NCI-H526 (cell line): ENCODE data around the gene RAB44.
"Not testable (repeated sequence)": the region's sequence is repeated elsewhere in the genome, so short reads cannot be mapped to it uniquely, and the experiment has no call there.

Source experiments
- DNase-seq, 2 experiments: peaks; one replicate each; lab custom pipeline; 2025; lab: John Stamatoyannopoulos, UW

Gene RAB44, protein sequence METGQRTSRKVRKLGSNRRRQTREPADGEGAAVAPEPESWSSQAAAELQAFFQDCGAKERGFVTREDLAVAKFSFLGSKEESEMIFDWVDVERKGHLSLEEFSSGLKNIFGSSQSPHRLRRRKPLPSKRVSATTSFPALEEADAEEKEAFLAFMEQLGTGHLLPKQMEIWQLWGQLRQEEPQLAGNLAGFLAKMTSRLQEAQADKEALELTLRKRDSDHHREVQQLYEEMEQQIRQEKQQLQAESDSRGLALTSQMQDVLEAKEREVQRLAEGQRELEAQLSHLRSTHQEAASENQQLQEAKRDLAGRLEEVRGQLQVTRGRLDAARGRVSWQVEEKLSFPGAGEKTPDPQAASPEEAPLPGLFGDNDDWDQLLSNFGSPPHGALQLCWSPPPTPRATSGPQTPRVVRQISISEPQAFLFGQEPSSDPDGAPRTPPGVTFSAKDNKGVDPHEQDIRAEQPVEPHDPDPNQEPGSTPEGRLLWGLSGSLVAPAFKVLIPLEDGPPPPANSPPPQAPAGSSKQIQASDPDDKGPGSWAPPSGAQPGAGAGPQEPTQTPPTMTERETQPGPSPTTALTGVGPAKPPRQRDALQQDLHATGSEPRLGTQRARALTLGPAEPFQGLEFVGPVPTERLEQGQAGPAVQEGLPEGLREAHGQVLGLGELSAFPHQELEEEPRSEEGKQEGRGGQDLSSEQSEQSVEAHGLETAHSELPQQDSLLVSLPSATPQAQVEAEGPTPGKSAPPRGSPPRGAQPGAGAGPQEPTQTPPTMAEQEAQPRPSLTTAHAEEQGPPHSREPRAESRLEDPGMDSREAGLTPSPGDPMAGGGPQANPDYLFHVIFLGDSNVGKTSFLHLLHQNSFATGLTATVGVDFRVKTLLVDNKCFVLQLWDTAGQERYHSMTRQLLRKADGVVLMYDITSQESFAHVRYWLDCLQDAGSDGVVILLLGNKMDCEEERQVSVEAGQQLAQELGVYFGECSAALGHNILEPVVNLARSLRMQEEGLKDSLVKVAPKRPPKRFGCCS

DNA sequence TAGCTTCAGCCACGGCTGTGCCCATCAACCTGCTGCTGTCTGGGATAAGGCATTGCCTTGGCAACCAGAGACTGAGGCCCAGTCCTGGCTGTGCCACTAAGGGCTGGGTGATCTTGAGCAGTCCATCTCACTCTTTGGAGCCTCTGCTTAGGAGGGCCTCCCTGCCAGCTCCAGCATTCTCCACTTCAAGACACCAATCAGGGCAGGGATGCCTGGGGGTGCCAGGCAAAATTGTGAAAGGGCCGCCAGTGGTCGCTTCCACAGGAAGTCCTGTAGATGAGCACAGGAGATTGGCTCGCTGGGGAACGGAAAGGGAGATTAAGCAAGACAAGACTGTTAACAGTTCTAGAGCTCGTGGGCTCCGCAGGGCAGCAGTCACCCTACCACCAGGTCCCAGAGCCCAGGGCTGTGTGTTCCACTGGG lies at the start of gene RAB44:
RAB44 (plus strand) TSS at position 346 of the 423 bp plus-strand sequence. CDS start 6,410 bp downstream, outside the sequence.
- DNase-seq, result no peak

DNA sequence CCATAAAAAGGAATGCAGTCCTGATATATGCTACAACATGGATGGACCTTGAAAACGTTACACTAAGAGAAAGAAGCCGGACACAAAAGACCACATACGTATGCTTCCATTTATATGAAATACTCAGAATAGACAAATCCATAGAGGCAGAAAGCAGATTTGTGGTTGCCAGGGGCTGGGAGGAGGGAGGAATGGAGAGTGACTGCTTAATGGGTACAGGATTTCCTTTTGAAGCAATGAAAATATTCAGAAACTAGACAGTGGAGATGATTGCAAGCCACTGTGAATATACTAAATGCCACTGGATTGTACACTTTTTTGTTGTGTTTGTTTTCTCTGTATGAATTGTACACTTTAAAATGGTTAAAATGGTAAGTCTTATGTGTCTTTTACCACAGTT lies 48.5 kb upstream of the RAB44 start:
- no peak for DNase-seq

DNA sequence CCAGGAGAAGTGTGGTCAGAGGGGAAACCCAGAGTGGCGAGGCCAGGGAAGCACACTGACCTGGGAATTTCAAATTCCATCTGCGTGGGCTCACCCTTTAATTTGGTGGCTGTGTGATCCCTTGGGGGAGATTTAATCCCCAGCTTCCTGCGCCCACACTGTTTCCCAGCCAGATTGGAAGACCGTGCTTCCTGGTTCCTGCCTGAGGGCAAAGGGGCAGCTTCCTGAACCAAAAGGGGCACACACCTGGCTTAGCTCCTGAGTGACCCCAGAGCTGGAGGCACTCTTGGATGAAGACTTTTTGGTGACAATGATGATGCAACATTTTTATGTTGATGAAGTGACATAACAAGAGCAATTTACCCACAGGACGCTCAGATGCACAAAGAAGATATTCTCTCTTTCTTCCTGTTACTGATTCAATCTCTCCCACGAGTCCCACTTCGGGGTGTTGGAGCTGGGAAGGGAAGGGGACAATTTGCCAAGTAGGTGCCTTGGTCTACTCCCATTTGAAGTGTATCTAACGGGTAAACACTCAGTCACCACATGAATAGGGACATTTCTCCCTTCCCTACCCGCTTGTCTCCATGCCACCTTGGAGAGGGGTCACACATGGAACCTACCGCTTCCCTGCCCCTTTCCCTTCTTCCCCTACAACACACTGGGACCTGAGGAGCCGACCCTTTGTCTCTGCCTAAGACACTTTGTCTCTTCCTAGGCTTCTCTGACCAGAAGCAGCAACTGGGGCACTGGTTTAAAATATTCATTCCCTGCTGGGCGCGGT lies 47.7 kb upstream of the RAB44 start:
- no peak for DNase-seq

DNA sequence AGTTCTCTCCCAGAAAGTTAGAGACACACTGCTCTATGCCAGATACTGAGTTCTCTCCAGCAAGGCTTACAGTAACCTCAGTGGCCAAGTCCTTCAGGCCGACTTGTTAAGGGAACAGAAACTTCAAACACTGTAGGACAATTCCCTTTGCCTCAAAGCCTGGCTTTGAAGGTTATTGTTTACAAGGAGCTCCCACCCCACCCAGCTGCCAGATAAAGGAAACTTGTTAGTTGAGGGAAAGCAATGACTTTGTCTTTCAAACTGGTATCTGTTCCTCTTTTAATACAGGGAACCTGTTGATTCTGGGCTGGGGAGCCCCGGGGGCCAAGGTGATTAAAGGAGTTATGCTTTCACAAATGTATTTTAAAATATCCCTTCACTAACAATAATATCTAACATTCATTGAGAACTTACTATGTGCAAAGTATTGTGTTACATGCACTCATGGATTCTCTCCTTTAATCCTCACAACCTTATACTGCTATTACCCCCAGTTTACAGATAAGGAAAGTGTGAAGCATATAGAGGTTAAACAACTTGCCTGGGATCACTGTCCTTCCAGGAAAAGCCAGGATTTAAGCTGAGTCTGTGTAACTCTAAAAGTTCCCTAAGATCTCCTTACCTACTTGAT lies 46.7 kb upstream of the RAB44 start:
- DNase-seq, result no peak

DNA sequence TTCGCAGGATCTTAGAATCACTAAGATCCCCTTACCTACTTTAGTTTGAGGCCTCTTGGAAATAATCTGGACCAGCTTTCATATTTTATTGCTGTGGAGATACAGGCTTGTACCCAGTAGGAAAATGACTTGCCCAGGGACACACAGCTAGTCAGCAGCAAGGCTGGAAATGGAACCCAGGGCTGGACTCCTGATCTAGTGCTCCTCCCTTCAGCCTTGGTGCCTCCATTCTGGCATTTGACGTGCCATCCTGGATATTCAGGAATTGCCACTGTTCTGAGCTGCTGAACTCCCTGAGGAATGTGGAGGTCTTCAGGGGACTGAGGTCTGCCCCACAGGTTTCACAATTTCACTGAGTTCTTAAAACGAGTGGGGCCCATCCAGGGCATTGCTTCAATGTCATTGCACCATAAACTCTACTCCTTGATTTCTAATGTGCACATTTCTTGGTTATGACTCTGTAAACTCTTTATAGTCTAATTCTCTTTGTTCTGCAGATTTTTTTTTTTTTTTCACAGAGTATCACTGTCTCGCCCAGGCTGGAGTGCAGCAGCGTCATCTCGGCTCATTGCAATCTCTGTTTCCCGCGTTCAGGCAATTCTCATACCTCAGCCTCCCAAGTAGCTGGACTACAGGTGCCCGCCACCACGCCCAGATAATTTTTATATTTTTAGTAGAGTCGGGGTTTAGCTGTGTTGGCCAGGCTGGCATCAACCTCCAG lies 45.8 kb upstream of the RAB44 start:
- DNase-seq, result no peak

DNA sequence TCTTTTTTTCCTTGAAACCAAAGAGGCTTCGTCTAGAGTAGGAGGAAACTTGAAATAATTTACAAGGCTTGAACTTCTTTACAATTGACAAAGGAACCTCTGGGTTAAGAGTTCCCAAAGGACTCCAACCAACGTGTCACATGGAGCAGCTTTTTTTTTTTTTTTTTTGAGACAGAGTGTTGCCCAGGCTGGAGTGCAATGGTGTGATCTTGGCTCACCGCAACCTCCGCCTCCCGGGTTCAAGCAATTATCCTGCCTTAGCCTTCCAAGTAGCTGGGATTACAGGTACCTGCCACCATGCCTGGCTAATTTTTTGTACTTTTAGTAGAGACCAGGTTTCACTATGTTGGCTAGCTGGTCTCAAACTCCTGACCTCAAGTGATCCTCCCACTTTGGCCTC lies 43.2 kb upstream of the RAB44 start:
- not testable (repeated sequence) for DNase-seq

DNA sequence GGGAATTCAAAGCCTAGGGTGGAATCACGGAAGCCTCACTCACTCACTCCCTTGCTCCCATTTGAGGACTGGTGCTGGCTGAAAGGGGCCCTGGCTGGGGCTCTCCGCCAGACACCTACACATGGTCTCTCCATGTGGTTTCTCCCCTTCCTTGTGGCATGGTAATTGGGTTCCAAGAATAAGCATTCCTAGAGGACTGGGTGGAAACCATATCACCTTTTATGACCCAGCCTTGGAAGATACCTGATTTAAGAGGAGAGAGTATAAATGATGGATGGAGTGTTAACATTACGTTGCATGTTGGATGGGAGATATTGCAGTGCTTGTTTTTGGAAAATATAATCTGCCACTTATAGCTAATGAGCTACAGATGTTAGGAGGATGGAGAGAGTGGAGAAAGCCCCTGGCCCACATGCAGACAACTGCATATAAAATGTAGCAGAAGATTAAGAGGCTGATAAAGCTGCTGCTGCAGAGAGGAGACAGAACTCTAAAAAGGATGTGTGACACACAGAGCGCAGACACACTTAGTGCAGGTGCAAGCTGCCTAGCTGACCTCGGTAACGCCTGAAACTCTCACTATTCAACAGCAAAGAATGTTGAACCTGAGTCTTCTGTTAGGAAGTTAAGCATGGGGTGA lies 42.4 kb upstream of the RAB44 start:
- no peak for DNase-seq

DNA sequence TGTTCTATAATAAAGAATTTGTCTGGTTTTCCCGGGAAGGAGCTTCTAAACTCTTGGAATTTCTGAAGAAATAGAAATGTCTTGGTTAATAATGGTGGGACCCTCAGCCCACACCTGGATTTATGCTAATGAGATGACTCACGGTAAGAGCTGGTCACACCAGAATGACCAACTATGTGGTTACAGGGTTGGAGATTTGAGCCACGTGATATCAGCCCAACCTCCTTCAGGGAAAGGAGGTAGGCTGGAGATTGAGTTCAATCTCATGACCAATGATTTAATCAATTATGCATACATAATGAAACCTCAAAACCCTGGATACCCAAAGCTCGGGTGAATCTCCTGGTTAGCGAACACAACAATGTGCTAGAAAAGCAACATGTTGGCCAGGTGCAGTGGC lies 41.2 kb upstream of the RAB44 start:
- no peak for DNase-seq

DNA sequence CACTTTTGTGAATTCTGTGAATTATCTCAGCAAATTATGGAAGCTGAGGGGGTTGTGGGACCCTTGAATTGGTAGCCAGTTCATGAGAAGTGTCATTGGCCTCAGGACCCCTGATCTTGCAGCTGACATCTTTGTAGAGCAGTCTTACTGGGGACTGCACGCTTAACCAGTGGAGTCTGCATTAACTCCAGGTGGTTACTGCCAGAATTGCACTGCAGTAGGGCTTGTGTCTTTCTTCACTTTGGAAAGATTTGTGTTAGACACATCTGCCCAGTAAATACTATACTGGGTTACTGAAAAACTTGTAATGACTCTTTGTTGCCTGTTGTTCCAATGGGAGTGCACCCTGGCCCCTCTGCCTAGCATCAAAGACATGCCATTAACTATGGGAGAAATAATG lies 40.4 kb upstream of the RAB44 start:
- DNase-seq, result no peak

DNA sequence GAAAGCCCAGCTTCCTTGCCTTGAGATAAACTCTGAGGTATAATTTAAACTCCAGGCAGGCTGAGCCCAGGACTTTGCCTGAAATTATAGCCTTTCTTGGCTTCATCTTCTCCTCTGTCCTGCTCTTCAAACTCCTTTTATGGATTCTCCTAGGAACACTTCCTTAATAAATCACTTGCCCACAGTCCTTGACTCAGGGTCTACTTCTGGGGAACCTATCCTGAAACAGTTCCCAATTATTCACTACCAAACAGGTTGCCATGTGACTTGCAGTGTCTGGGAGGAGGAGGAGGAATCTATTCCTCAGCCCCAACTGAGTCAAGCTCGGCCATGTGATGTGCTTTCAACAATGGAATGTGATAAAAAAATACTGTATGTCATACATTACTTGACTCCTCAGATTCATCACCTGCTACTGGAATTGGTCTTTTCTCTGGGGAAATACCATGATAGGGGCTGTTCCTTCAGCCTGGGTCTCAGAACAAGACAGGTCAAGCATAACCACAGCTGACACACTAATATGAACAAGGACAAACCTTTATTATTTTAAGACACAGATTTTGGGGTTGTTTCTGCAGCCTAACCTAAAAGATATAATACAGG lies 39.6 kb upstream of the RAB44 start:
- DNase-seq, result no peak

DNA sequence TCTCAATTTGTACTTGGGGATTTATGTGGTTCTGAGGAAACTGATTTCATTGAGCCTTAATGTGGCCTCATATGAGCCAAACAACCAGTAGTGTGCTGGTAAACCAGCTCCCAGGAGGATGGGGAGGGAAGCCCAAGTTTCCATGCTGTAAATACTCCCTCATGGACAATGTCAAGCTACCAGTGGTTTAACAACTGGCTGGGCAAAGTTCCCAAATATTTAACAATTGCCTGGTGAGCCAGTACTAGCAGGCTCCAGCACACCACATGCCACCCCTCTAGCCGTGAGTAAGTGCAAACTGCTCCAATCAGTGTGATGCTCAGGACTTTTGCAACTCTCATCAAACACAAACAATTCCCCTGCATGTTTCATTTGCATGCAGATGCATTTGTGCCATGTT lies 38.4 kb upstream of the RAB44 start:
- no peak for DNase-seq

DNA sequence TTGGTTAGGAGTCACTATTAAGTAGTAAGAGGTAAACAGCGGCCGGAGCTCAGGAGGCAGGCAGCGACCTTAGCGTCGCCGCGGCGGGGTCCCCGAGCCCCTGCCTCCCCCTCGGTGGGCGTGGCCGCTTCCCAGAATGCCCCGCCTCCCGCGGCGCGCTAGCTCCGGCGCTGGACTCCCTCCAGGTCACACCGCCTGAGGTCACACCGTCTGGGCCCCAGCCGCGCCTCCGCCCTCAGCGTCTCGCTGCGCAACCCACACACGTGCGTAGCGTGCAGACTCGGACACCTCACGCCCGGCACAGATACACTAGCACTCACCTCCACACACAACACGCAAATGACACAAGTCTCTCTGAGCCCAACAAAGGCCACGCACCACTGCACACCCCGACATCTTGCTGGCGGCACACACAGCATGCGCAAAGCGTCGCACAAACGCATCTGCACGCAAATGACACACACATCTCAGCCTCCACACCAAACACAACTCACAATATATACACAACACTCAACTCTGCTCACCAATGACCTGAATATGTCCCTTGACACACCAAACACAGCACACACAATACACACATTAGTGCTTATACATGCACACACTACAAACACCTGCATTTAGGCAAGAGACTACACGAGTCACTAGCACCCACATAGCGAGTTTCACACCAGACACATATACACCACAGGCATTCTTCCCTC lies 36.7 kb upstream of the RAB44 start:
- no peak for DNase-seq

DNA sequence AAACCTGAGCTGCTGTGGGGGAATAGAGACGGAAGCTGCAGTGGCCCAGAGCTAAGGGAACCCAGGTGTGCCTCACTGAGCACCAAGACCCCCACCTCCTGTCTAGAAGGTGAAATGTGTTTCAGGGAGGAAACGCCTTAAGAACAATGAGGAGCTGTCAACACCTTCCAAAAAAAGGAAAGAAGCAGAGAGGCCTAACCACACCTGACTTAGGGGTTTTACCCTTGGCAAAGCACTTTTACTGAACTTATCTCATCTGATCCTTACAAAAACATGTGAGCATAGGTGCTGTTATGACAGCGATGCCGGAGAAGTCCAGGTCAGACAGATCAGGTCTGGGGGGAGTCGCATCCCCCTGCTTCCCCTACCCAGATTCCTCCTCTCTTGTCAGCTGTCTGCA lies 35.2 kb upstream of the RAB44 start:
- DNase-seq, result no peak

DNA sequence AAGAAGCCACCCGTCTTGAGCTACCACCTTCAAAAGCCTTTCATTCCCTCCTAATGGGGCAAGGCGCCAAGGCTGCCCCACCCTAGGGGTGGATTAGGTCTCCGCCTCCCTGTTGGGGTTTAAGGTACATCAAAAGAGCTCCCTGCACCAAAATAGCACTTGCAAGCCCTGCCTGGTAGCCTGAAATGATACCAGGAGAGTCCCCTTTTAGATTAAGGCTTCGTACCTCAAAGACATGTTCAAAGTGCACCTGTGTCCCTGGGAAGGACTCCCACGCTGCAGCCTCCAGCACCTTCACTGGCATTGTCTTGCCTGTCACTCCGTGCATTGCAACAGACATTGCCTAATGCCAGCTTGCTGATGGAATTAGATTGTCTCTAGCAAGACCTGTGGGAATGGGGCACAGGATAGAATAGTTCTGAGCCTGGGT lies 34.8 kb upstream of the RAB44 start:
- no peak for DNase-seq

DNA sequence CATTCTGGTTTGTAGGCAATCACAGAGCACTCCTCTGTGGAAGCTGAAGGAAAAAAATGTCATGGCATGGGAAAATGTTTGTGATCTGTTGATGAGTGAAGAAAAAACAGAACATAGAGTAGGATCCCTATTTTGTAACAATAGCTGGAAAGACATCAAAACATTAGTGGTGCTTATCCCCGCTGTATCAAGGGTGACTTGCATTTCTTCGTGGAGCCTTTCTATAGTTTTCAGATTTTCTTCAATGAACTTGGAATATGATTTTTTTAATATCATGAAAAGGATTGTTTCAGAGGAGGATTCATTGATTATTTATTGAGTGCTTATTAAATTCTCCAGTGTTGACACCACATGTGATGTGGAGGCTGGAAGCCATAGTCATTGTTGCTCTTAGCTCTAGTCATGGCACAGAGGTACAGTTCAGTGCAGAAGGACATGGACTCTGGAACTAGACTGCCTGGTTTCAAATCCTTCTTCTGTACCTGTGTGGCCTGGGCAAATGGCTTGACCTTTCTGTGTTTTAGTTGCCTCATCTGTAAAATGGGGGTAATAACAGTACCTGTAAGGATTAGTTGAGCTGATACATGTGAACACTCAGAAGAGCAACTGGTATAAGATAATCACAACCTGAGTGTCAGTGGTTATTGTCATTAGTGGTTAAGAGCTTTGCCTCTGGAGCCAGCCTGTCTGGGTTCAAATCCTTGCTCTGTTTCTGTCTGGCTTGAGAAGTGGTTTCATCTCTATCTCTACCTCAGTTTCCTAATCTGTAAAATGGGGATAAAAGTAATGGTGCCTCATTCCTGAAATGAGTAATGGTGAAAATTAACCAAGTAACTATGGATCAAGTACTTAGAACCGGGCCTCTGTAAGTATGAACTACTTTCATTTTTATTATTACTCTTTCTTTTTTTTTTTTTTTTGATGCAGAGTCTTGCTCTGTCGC lies 33.9 kb upstream of the RAB44 start:
- no peak for DNase-seq

DNA sequence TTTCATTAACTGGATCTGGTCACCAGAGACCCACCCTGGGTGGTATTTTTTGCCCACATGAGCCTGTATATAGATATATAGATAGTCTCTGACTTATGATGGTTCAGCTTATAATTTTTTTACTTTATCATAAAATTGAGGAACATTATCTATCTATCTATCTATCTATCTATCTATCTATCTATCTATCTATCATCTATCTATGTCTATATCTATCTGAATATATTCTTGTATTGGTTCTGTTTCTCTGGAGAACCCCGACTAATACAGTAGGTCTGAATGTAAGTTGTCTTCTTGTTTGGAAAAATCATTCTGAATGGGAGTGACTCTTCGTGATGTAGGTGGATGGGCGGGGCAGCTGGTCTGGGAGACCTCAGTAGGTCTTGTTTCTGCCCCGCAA lies 32.4 kb upstream of the RAB44 start:
- DNase-seq, result no peak

DNA sequence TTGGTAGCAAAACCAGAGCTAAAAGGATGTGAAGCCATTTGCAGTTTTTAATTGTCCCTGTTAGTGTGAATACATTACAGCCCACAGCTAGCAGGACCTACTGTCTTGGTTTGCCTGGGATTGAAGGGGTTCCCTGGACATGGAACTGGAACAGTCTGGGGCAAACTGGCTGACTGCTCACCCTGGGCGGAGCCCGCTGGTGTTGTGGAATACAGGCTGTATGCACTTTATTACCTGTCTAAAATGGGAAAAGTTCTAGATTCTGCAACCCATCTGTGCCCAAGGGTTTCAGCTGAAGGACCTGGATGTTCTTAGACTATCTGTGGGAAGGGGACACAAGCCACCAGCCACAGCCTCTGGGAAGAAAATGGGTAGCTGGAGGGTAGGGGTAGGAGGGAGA lies 31.3 kb upstream of the RAB44 start:
- no peak for DNase-seq
